ENCODE measurements around the gene IQCE.

GRCh38 chr7:2613931-2614600 is 55.3 kb downstream of the IQCE start:
- no peak for TF ChIP-seq POLR2A (IDR thresholded peaks at IDR 0.05; ENCODE audit: borderline replicate concordance, extremely low read depth, insufficient read depth, insufficient read length)
- no peak for TF ChIP-seq POLR2AphosphoS5 (IDR thresholded peaks at IDR 0.05; ENCODE audit: low read depth, low read length)
- TF ChIP-seq REST (IDR thresholded peaks at IDR 0.05; ENCODE audit: low read depth): no peak
- no peak for TF ChIP-seq SP1 (IDR thresholded peaks at IDR 0.05; ENCODE audit: low read depth)
- TF ChIP-seq ZNF274 (IDR thresholded peaks at IDR 0.05; ENCODE audit: low read depth, low read length): no peak
- no peak for TF ChIP-seq SIN3A (IDR thresholded peaks at IDR 0.05; ENCODE audit: low read depth)
- TF ChIP-seq EZH2 (IDR thresholded peaks at IDR 0.05): no peak
- no peak for TF ChIP-seq CTCF (IDR thresholded peaks at IDR 0.05 in 2 of 3, conservative IDR thresholded peaks at IDR 0.05 in 1 of 3; ENCODE audit: borderline replicate concordance in 1 of 3, insufficient read depth in 1 of 3, low read depth in 2 of 3, low read length in 2 of 3)
- no peak for TF ChIP-seq FOSL1 (IDR thresholded peaks at IDR 0.05; ENCODE audit: low read depth)
- no peak for TF ChIP-seq ELF1 (IDR thresholded peaks at IDR 0.05; ENCODE audit: borderline replicate concordance, low read depth)
